A673 (cell line): Measurements from ENCODE around the gene SORCS3.

Experiments
- EZH2 ChIP-seq: fragments of 200-600 bp; sonication (generic); IDR thresholded peaks from 2 replicates; pipeline ENCODE4 v1.6.1; 2017; ENCODE audit warnings: borderline replicate concordance, low read depth, mild to moderate bottlenecking, mixed read lengths, antibody characterized with exemption, low read length; ENCODE audit not compliant: poor library complexity, severe bottlenecking
- TF ChIP-seq, protein P1 (sequence below): fragments of 300-800, 200-600 bp; sonication (generic); conservative IDR thresholded peaks from 2 replicates; pipeline ENCODE4 v1.5.1; 2017; ENCODE audit warnings: low read depth, mild to moderate bottlenecking, antibody characterized with exemption, low read length, moderate library complexity, mixed read lengths

DNA sequence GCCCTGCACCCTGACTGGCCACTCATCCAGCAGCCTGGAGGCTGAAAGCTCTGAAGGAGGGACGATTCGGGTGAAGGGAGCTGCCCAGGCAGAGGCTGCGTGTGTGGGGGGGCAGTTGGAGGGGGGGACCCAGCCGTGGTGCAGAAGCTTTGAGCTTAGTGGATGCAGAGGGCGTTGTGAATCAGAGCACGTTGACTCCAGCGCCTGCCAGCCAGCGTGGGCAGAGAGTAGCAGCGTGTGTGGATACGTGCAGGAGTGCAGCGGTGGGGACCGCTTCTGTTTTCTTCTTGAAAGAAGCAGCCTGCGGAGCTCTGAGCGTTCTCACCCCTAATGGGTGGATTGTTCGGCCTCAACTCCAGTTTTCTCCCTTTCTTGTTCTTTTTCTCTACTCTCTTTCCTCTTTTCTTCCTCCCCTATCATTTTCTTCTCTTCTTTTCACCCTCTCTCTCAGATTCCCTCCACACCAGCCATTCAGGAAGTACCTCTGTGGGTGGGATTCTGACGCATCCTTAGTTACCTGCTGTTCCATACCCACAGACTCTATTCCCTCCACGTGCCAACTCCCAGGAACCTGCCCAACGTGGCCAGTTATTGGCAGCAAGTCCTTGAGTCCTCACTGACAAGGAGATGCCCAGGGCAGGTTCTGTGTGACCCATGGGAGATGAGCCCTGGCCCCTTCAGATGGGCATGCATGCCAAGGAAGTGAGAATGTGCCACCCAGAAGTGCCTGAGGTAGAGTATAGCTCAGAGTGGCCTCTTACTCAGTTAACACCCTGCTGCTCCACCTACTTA lies 47.4 kb downstream of the SORCS3 start:
- TF ChIP-seq, protein P1, sequence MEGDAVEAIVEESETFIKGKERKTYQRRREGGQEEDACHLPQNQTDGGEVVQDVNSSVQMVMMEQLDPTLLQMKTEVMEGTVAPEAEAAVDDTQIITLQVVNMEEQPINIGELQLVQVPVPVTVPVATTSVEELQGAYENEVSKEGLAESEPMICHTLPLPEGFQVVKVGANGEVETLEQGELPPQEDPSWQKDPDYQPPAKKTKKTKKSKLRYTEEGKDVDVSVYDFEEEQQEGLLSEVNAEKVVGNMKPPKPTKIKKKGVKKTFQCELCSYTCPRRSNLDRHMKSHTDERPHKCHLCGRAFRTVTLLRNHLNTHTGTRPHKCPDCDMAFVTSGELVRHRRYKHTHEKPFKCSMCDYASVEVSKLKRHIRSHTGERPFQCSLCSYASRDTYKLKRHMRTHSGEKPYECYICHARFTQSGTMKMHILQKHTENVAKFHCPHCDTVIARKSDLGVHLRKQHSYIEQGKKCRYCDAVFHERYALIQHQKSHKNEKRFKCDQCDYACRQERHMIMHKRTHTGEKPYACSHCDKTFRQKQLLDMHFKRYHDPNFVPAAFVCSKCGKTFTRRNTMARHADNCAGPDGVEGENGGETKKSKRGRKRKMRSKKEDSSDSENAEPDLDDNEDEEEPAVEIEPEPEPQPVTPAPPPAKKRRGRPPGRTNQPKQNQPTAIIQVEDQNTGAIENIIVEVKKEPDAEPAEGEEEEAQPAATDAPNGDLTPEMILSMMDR: no peak
- no peak for TF ChIP-seq EZH2
